MG63 (cell line): Measurements from ENCODE around the gene CHRNA5. TPM values are rescaled to one million over a fixed set of nuclear protein-coding genes. Genes with fewer than 3 reads are reported as not detected.
"Not testable (repeated sequence)": the region's sequence is repeated elsewhere in the genome, so short reads cannot be mapped to it uniquely, and the experiment has no call there.

Experiments used
- DNase-seq: peaks from one replicate; pipeline ENCODE4 v3.0.0-alpha.2; 2020
- H3K27me3 ChIP-seq: fragments of 250-450 bp; sonication (Bioruptor Pico); 2 replicates; pipeline ENCODE4 v1.5.1; 2020; ENCODE audit warnings: mild to moderate bottlenecking, moderate library complexity
- H3K36me3 ChIP-seq: fragments of 250-450 bp; sonication (Bioruptor Pico); 2 replicates; pipeline ENCODE4 v1.5.1; 2020; ENCODE audit warnings: mild to moderate bottlenecking, moderate library complexity
- H3K4me3 ChIP-seq: fragments of 250-450 bp; sonication (Bioruptor Pico); 2 replicates; pipeline ENCODE4 v1.5.1; 2020; ENCODE audit warnings: mild to moderate bottlenecking, moderate library complexity
- H3K9me3 ChIP-seq: fragments of 250-450 bp; sonication (Bioruptor Pico); 2 replicates; pipeline ENCODE4 v1.5.1; 2020; ENCODE audit warnings: mild to moderate bottlenecking, moderate library complexity
- total RNA-seq: library from RNA; depleted of rRNA; stranded (reverse); fragments of >200 nt; shearing (Covaris generic); gene quantifications from 2 replicates; pipeline ENCODE4 v1.2.3, GENCODE V29; 2014; ENCODE audit warnings: low replicate concordance; rRNA removed

CHRNA5 gene
- 3.1 and 3.9 TPM in 2 replicates for total RNA-seq

GRCh38 chr15:78565097-78565950 is at the start of gene CHRNA5:
Gene CHRNA5, plus strand, starts transcription at chr15:78565520. Its CDS starts 200 bp downstream, at chr15:78565720.
- H3K9me3 ChIP-seq, result no peaks in the 10 kb centered on the region
- H3K4me3 ChIP-seq, result peak within 1 kb of the TSS; percentile 46
- DNase-seq, result peak; percentile 91
- H3K27me3 ChIP-seq, result peaks cover 49% of the 10 kb centered on the region
- H3K36me3 ChIP-seq, result no peaks in the 10 kb centered on the region

GRCh38 chr15:78520035-78520434 is 45.3 kb upstream of the CHRNA5 start:
- not testable (repeated sequence) for H3K27me3 ChIP-seq, DNase-seq, H3K4me3 ChIP-seq, H3K9me3 ChIP-seq, H3K36me3 ChIP-seq

- Histone ChIP-seq H3K36me3 (no peaks in the 10 kb centered on the region), H3K4me3 (no peak overlapping the region), H3K9me3 (no peaks in the 10 kb centered on the region), H3K27me3 (no peaks in the 10 kb centered on the region)
- DNase-seq, result no peak
Observed at GRCh38 chr15:78524230-78524629, 41.1 kb upstream of the CHRNA5 start.

GRCh38 chr15:78527325-78527724 is 38.0 kb upstream of the CHRNA5 start:
- no peak for DNase-seq
- no peaks in the 10 kb centered on the region for H3K36me3 ChIP-seq
- no peaks in the 10 kb centered on the region for H3K27me3 ChIP-seq
- H3K4me3 ChIP-seq, result no peak overlapping the region
- H3K9me3 ChIP-seq, result no peaks in the 10 kb centered on the region

- Histone ChIP-seq H3K27me3 (no peaks in the 10 kb centered on the region), H3K4me3 (no peak overlapping the region), H3K36me3 (no peaks in the 10 kb centered on the region), H3K9me3 (no peaks in the 10 kb centered on the region)
- no peak for DNase-seq
Observed at GRCh38 chr15:78533331-78533730, 32.0 kb upstream of the CHRNA5 start.

- DNase-seq, result no peak
- Histone ChIP-seq H3K9me3 (no peaks in the 10 kb centered on the region), H3K4me3 (no peak overlapping the region), H3K36me3 (0 out of 2 replicates have a peak, but pooled peaks cover 3% of the 10 kb centered on the region), H3K27me3 (no peaks in the 10 kb centered on the region)
Observed at GRCh38 chr15:78536134-78536533, 29.2 kb upstream of the CHRNA5 start.

GRCh38 chr15:78537266-78537905 is 27.9 kb upstream of the CHRNA5 start:
- DNase-seq, result no peak
- H3K4me3 ChIP-seq, result no peak overlapping the region
- no peaks in the 10 kb centered on the region for H3K27me3 ChIP-seq
- peaks cover 14% of the 10 kb centered on the region for H3K36me3 ChIP-seq
- no peaks in the 10 kb centered on the region for H3K9me3 ChIP-seq

- H3K9me3 ChIP-seq, result no peaks in the 10 kb centered on the region
Observed at GRCh38 chr15:78538358-78538757, 27.0 kb upstream of the CHRNA5 start.

GRCh38 chr15:78539464-78540140 is 25.7 kb upstream of the CHRNA5 start:
- Histone ChIP-seq H3K36me3 (peaks cover 32% of the 10 kb centered on the region), H3K4me3 (peak overlapping the region; percentile 94)
- not testable (repeated sequence) for DNase-seq, H3K27me3 ChIP-seq, H3K9me3 ChIP-seq

More at GRCh38 chr15:78538358-78538757, 27.0 kb upstream of the CHRNA5 start:
- H3K4me3 ChIP-seq, result no peak overlapping the region
- no peaks in the 10 kb centered on the region for H3K27me3 ChIP-seq
- H3K36me3 ChIP-seq, result peaks cover 22% of the 10 kb centered on the region
- no peak for DNase-seq

GRCh38 chr15:78540141-78540870 is 25.0 kb upstream of the CHRNA5 start, which contains the start of gene PSMA4:
Gene PSMA4, plus strand, starts transcription at chr15:78540444. Its CDS starts 1,484 bp downstream, at chr15:78541928.
- no peaks in the 10 kb centered on the region for H3K9me3 ChIP-seq
- H3K27me3 ChIP-seq, result no peaks in the 10 kb centered on the region
- peak within 1 kb of the TSS; percentile 94 for H3K4me3 ChIP-seq
- peak; percentile 91 for DNase-seq
- peaks cover 39% of the 10 kb centered on the region for H3K36me3 ChIP-seq

- Histone ChIP-seq H3K9me3 (no peaks in the 10 kb centered on the region), H3K27me3 (no peaks in the 10 kb centered on the region), H3K36me3 (peaks cover 47% of the 10 kb centered on the region), H3K4me3 (peak overlapping the region; percentile 94)
- no peak for DNase-seq
Observed at GRCh38 chr15:78540871-78541743, 24.2 kb upstream of the CHRNA5 start.

GRCh38 chr15:78541744-78542034 is 23.6 kb upstream of the CHRNA5 start:
- no peak for DNase-seq
- no peaks in the 10 kb centered on the region for H3K9me3 ChIP-seq
- no peaks in the 10 kb centered on the region for H3K27me3 ChIP-seq
- H3K36me3 ChIP-seq, result peaks cover 52% of the 10 kb centered on the region
- H3K4me3 ChIP-seq, result peak overlapping the region; percentile 94

- H3K27me3 ChIP-seq, result no peaks in the 10 kb centered on the region
- peaks cover 62% of the 10 kb centered on the region for H3K36me3 ChIP-seq
- H3K4me3 ChIP-seq, result no peak overlapping the region
- H3K9me3 ChIP-seq, result no peaks in the 10 kb centered on the region
- DNase-seq, result no peak
Observed at GRCh38 chr15:78542647-78543046, 22.7 kb upstream of the CHRNA5 start.

GRCh38 chr15:78550194-78550593 is 15.1 kb upstream of the CHRNA5 start:
- Histone ChIP-seq H3K9me3 (no peaks in the 10 kb centered on the region), H3K27me3 (no peaks in the 10 kb centered on the region; the same call in 1 of the 2 replicates), H3K4me3 (no peak overlapping the region), H3K36me3 (peaks cover 53% of the 10 kb centered on the region)
- no peak for DNase-seq

- H3K4me3 ChIP-seq, result no peak overlapping the region
- peaks cover 46% of the 10 kb centered on the region for H3K36me3 ChIP-seq
Observed at GRCh38 chr15:78550815-78551214, 14.5 kb upstream of the CHRNA5 start.

GRCh38 chr15:78551902-78552301 is 13.4 kb upstream of the CHRNA5 start:
- peaks cover 36% of the 10 kb centered on the region for H3K36me3 ChIP-seq
- no peak overlapping the region for H3K4me3 ChIP-seq
- H3K9me3 ChIP-seq, result no peaks in the 10 kb centered on the region
- no peak for DNase-seq
- H3K27me3 ChIP-seq, result no peaks in the 10 kb centered on the region; the same call in 1 of the 2 replicates

More at GRCh38 chr15:78550815-78551214, 14.5 kb upstream of the CHRNA5 start:
- Histone ChIP-seq H3K27me3 (no peaks in the 10 kb centered on the region; the same call in 1 of the 2 replicates), H3K9me3 (no peaks in the 10 kb centered on the region)
- no peak for DNase-seq
